Hypothalamus (tissue), 51 donors: ENCODE data around the gene CASP9.

ENCODE experiments used
- DNase-seq, 51 donors: peaks; one replicate each; lab custom pipeline; 2025; lab: John Stamatoyannopoulos, UW

The CASP9 gene

DNA sequence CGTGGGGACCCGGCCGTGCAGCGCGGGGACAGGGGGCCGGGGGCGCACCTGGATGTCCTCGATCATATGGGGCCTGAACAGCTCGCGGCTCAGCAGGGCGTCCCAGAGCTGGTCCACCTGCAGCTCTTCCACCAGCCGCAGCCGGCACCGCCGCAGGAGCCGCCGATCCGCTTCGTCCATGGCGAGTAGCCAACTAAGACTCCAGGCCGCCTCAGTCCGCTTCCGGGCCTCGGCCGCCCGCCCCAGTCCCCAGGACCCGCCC lies at the start of gene CASP9:
TSS of gene CASP9 (minus strand) at position 195 of the 262 bp plus-strand sequence. CDS start at position 180, 15 bp downstream.
- no peak for DNase-seq

DNA sequence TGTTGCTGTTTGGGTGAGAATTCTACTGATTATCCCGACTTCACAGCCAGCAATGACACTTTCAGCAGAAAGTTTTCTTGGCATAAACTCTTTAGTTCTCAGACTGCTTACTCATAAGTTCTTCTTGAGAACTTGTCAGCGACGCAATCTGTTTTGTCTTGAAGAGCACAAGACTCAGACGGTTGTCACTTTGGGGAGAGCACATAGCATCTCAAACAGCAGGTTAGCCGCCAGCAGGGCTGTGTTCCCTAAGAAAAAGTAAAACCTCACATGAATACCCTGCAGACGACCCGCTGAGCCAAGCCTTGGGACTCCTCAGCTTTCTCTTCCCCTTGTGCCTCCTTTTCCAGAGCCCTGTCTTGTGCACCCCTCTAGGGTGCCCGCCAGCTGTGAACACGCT lies 49.5 kb upstream of the CASP9 start:
- DNase-seq: peak in 5 of 51 donors; percentile 5 to 50 (median 15)

DNA sequence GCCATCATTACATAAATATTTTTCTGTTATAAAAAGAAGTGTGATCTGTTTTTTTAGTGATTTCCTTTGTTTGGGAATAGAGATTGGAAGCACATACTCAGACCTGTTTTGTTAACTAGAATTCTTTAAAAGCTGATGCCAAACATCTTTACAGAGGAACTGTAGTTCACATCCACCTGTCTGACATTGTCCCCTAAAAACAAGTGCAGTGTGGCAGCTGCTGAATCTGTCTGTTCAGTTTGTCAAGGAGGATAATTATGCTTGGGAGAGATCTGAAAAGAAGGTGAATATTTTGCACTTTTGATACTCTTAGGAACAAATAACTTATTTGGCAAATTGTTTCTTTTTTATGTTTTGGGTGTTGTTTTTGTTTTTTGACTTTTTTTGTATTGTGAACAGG lies 47.3 kb upstream of the CASP9 start:
- no peak for DNase-seq

DNA sequence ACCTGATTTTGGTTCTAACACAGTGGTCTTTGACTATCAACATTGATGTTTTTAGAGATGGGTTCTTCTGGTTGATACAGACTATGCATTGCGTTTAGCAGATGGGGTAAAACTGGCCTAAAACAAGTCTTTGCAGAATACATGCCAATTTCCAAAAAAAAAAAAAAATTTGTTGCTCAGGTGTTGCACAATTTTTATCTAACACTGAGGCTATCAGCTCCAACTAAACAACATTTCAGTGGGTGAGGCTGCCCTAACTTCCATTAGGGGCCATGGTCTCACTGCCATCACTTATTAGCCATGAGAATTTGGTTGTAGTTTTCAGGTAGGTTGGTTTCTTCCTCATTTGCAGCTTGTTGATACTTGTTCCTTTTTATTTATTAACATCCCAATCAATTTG lies 46.8 kb upstream of the CASP9 start:
- no peak for DNase-seq

DNA sequence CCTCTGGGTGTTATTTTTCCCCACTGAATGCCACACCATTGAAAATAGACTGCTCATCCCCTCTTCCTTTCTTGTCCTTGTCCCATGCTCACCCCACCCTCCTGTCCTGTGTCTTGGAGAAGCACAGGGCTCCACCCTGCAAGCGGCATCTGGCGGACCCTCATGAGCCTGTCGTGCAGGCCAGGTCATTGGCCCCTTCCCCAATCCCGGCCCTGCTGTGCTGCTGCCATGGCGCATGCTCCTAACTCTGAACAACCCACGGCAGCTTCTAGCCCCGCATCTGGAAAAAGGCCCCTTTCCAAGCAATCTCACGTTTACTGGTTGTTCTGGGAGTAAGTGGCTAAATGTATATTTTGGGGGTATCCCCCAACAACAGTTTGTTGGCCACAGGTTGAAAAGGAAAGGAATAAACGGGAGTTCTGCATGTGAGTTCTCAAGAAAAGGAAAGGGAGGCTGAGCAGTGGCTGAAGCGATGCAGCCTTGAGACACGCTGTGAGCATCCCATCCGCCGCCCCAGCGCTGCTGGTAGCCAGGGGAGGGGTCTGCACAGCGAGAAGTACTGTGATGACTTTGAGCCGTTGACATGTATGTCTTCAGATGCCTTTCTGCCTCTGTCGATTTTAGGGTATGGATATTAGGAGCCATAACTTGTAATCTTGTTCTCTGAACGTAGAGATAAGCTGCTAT lies 44.5 kb upstream of the CASP9 start:
- DNase-seq: no peak

DNA sequence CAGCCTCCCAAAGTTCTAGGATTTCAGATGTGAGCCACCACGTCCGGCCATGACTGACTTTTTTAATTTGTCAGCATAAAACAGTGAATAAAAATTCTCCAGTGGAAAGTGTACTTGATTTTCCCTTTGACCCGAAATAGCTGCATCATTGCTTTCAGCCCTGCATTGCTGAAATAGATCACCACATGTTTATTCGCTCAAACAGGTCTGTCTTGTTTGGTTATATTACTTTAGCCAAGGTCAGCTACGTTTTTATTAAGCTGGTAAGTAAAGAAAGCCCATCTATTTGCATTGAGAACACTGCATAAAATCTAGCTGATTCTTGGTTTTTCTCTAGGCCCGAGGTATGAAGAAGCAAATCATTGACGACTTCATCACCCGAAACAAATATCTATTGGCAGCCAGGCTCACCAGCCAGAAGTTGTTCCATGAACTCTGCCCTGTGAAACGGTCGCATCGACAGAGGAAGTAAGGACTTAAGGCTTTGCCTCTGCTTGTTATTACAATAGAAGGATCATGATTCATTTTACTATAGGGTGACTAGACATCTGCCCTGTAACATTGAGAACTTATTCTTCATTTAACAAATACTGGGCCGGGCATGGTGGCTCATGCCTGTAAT lies 35.3 kb upstream of the CASP9 start:
- no peak for DNase-seq

DNA sequence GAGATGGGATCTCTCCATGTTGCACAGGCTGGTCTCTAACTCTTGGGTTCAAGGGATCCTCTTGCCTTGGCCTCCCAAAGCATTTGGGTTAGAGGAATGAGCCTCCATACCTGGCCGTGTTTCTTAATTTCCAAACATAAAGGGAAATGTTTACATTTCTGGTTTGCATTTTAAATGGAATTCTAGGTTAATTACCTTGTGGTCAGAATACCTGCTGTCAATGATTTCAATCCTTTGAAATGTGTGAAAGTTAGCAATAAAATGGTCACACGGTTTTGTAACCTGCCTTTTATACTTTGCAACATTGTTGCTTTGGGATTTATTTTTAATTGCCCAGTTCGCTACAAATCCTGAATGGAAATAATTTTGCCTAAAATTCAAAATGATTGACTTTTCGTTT lies 34.5 kb upstream of the CASP9 start:
- DNase-seq: no peak

DNA sequence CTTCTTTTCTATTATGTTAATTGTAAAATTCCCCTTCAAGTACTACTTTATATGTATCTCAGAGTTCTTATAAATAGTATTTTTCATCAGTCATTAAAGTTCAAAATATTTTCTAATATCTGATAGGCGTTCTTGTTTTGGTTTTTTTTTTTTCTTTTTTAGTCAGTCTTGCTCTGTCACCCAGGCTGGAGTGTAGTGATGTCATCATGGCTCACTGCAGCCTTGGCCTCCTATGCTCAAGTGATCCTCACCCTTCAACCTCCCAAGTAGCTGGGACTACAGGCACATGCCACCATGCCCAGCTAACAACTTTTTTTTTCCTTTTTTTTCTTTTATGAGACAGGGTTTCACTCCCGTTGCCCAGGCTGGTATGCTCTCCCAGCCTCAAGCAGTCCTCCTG lies 33.6 kb upstream of the CASP9 start:
- DNase-seq: no peak

DNA sequence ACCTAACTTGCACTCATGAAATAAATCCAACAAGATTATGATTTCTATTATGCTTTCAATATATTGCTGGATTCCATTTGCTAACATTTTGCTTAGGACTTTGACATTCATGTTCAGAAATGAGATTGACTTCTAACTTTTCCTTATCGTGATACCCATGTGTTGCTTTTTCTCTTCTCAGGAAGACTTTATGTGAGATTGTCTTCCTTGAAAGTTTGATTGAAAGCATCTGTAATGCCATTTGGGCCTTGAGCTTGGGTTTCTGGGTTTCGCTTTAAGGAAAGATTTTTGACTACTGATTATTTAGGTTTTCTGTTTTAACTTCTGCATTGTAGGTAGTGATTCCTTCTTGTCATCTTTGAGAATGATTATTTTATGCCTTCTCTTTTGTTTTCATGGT lies 33.0 kb upstream of the CASP9 start:
- DNase-seq: no peak

DNA sequence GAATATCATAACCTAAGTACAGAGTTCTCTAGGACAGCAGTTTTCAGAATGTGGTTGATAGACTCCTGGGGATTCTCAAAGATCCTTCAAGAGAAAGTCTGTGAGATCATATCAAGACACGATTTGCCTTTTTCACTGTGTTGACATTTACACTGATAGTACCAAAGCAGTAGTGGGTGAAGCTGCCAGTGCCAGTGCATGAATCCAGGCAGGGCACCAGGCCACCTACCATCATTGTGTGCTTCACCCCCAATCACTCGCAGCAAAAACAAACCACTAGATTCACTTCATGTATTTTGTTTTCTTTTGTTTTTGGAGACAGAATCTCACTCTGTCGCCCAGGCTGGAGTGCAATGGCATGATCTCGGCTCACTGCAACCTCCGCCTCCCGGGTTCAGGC lies 26.6 kb upstream of the CASP9 start:
- DNase-seq: no peak

DNA sequence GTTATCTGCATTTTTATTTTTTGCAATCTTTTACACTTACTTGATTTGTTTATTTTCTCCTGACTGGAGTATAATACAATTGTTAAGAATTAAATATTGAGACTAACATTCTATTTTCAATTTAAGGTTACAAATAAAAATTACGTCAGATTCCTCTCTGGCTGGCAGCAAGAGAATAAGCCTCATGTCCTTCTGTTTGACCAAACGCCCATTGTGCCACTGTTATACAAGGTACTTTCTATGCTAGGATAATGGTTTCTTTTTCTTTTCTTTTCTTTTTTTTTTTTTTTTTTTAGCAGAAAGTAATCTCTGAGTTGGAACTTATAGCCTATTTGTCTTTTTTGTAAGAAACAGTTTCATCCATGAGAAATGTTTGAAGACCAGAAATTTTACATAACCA lies 22.6 kb upstream of the CASP9 start:
- no peak for DNase-seq

DNA sequence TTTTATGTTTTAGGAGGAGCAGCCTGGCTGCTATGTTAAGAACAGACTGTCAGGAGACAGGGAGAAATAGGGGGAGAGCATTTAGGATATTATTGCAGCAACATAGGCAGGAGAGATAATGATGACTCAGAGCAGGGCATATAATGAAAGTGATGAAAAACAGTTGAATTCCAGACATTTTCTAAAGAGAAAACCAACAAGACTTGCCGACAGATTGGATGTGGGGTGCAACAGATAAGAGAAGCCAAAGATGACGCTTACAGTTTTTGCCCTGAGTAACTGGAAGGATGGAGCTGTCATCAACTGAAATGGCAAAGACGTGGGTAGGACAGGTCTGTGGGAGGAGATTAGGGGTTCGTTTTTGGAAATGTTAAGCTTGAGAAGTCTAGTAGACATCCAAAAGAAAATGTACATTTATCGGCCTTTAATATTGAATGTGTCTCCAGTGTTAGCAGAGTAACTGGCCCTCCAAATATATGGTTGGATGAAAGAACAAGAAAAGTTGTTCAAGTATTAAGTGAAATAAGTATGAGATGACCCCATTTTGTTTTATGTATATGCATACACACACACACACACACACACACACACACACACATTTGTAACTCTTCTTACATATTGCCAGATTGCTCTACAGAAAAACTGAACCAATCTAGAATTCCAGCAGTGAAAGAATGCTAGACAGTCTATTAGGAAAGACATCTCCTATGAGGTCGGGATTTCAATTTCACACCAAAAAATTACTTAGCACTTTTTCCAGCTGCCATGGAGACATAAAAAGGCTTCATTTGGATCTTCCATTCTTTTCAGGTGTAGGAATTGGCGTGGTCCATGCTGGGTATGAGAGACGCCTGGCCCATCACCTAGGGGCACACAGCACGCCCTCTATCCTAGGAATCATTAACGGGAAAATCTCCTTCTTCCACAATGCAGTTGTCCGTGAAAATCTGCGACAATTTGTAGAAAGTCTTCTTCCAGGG lies 19.9 kb upstream of the CASP9 start:
- peak in 2 of 51 donors; percentile 12 to 16 for DNase-seq

DNA sequence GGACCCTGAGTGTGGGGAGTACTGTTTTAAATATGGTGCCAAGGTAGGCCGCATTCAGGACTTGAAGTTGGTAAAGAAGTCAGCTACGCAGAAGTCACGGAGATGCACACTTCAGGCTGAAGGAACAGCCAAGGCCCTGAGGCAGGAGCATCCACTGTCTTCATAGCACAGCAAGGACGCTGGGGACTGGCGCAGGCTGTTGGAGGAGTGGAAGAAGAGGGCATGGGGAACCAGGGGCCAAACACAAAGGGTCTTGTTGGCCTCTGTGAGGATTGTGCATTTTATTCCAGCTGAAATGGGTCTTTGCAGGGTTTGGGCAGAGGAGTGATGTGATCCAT lies 19.2 kb upstream of the CASP9 start:
- no peak for DNase-seq

DNA sequence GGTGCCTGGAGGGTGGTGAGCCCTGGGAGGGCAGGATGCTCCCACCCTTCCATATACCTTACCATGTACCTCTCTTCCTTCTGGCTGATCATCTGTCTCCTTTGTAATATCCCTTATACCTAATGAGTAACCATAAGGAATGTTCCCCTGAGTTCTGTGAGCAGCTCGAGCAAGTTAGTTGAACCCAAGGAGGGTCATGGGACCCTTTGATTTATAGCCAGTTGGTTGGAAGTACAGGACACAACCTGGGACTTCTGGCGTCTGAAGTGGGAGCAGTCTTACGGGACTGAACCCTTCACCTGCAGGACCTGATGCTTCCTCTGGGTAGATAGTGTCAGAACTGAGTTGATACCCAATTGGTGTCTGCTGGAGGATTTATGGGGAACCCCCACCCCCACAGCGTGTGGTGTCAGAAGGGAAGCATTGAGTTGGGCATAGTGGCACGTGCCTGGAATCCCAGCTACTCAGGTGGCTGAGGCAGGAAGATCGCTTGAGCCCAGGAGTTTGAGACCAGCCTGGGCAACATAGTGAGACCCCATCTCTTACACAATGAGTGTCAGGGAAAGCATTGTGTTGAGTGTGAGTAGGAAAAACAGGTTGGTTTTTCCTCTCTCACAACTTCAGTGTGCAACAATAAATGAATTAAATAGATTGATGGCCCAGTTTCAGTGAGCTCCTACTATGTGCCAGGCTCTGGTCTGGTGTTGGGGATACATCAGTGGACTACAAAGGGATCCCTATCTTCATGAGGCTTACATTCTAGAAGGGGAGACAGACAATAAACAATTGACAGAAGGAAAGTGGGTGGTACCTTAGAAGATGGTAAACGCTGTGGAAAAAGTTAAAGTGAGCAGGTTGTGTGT lies 18.6 kb upstream of the CASP9 start:
- no peak for DNase-seq

DNA sequence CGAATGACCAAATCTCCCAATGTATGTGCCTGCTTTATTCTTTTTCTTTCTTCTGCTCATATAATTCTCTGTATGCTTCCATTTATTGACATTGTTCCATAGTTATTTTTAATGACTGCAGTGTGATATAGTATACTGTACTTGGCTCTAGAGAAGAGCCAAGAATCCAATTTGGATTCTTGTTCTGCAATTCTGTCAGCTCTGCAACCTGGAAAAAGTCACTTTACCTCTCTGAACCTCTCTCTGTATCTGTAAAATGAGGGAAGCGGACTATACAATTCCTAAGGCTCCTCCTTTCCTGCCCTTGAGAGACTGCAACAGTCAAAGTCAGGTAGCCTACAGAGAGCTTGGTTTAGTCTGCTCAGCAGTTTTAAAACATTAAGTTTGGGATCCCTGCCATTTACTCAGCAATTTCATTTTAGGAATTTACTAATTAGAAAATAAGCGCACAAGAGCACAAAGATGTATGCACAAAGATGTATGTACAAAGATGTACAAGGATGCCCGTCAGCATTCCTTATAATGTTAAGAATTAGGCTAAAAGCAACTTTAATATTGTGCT lies 17.3 kb upstream of the CASP9 start:
- no peak for DNase-seq

DNA sequence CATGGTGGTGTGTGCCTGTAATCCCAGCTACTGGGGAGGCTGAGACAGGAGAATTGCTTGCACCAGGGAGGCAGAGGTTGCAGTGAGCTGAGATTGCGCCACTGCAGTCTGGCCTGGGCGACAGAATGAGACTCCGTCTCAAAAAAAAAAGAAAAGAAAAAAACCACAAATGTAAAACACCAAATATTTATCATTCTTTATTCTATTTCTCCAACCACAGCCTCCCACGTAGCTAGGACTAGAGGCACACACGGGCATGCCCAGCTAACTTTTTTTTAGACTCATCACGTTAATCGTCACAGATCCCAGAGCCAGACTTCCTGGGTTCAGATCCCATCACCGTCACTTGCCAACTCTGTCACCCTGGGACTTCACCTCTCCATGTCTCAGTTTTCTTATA lies 16.2 kb upstream of the CASP9 start:
- no peak for DNase-seq

DNA sequence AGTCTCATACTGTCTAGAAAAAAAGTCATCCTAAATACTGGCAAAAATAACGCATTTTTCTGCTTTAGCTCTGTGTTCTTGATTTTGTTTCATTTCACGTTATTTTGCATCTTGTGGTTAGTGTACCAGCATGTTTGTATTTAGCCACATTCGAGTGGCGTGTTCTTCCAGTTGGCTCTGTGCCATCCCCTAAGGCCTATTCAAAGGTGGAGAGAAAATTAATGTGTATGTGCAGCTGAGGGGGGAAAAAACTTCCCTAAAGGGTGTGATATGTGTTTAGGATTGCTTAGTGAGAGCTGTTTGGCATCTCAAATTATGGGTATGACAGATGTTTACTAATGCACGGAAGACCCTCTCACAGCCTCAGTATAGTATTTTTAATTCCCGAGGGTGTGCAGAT lies 14.8 kb upstream of the CASP9 start:
- DNase-seq: no peak

DNA sequence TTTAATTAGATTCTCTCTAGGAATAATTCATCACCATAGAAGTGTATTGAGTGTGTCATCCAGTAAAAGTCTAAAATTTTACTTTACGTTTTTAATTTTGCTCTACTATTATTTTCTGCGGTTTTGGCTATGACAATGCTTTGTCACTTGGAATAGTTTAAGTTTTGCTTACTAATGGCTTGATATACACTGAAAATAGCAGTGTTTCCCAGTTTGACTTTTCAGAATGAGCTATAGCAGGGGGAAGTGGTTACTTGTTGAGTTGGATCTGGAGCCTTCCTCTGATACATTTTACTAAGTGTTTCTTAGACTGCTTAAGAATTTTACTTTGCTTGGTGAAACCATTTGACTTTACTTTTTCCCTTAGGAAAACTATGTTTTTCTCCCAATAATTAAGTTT lies 7.7 kb upstream of the CASP9 start:
- no peak for DNase-seq

DNA sequence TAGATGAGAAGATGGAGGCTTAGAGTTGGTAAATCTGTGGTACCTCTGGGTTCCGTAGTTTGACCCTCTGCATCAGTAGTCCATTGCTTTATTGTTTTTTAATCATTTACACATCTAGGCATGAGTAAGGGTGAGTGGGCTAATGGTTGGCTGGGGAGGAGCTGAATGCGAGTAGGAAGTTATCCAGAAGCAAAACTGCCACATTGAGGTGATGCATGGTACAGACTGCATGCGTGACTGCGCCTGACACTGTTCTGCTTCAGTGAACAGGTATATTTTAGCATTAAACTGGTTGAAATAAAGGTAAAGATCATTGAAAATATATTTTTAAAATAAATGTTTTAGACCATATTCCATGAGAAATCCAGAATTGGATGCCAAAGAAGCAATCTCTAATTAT lies 7.0 kb upstream of the CASP9 start:
- DNase-seq: no peak

DNA sequence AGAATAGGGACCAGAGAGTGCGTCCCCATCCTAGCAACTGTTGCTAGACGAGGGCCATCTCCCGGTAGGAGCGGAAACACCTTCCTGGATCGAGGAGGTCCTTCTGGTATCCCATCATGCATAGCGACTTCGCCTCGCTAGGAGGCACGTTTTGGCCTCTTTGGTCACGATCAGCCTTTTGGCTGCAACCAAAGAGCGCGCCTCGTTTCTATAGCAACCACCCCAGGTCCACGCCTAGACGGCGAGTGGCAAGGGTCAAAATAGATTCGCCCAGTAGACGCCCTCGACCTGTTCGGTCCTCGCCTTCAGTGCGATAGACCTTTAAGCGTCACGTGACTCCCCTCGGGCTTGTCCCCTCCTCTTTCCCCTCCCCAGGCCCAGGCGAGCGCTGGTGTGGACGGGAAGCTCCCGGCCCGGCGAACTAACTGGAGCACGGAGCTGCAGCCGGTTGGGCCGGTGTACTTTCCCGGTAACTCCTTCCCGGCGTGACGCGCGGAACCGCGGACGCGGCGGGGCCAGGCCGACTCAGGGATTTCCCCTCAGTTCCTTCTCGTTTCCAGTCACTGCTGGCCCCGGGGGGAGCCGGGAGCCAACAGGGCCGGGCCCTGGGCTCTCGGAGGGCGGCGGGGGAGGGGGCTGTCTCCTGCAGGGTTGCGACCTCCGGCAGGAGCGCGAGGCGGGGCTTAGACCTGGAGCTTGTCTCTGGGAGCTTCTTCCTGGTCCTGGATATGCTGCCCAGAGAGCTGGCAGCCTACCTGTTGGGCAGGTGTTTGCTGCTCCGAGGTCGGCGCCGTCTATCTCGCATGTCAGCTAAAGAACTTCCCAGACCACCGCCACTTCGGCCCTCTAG lies 2.7 kb upstream of the CASP9 start, which contains the start of gene DNAJC16:
TSS of gene DNAJC16 (plus strand) at position 359 of the 850 bp plus-strand sequence. CDS start 2,258 bp downstream, outside the sequence.
- peak; percentile 86 to 100 (median 99) for DNase-seq
